ENCODE data around the gene TNXB.

GRCh38 chr6:32082478-32082877 is 26.7 kb downstream of the TNXB start:
- no peak for TF ChIP-seq POLR2A (IDR thresholded peaks at IDR 0.05; ENCODE audit: low read depth, low read length)
- no peak for TF ChIP-seq CTCF (IDR thresholded peaks at IDR 0.05; ENCODE audit: extremely low read depth in 1 of 2, insufficient read depth in 1 of 2, low read depth in 1 of 2, low read length in 2 of 2)
- TF ChIP-seq POLR2AphosphoS5 (IDR thresholded peaks at IDR 0.05; ENCODE audit: insufficient read depth, low read depth, low read length): no peak
- no peak for TF ChIP-seq EZH2 (IDR thresholded peaks at IDR 0.05; ENCODE audit: borderline replicate concordance, low read depth, low read length, severe bottlenecking)
- TF ChIP-seq MAX (IDR thresholded peaks at IDR 0.05; ENCODE audit: insufficient read depth, insufficient read length): no peak
- no peak for TF ChIP-seq MYC (IDR thresholded peaks at IDR 0.05; ENCODE audit: low read depth, low read length)
- TF ChIP-seq JUN (IDR thresholded peaks at IDR 0.05; ENCODE audit: borderline replicate concordance, insufficient read depth, insufficient read length, low read depth): no peak
- TF ChIP-seq FOS (IDR thresholded peaks at IDR 0.05; ENCODE audit: borderline replicate concordance, insufficient read depth, low read length): no peak

Data from endothelial cell of umbilical vein (primary cell).